DMS 273 (cell line): ENCODE results near the gene ARSB.
"Not testable (repeated sequence)": the region's sequence is repeated elsewhere in the genome, so short reads cannot be mapped to it uniquely, and the experiment has no call there.

Experiments used
- DNase-seq: peaks from one replicate; lab custom pipeline; 2025; ENCODE audit not compliant: unreplicated experiment; lab: John Stamatoyannopoulos, UW

ARSB gene

DNA sequence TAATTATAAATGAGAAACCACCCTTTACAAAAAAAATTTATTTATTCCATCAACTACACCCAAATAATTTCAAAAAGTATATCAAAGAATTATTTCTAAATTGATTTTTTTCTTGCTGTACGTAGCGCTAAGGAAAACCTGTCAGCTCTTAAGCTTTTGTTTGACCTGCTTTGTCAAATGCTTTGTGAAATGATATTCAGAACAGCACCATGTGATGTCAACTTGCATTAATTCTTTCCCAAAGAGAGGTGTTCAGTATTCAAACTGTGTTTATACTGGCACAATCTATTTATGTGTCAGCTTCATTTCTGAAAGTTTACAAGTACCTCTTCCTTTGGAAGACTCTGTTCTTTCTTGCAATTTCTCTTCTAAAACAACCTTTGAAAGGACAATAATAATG is 12.0 kb upstream of the ARSB start:
- DNase-seq: no peak

DNA sequence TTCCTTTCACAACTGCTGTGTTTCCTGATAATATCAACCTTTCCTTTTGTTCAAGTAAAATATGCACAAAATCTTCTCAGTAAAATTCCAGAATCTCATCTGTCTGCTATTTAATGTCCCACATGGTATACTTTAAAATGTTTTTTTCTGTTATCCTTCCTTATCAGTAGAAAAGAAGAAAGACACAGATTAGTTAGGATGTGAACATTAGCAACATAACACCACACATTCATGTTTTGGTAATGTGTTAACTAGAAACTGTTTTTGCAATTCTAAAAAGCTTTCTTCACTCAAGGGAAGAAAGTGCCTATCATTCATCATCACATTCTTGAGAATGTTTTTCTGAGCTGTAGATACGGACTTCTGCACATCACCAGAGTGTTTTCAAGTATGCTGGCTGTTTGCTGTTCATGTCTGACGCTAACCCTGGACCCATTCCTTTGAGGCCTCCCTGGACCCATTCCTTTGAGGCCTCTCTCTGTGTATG is 10.5 kb upstream of the ARSB start:
- no peak for DNase-seq

DNA sequence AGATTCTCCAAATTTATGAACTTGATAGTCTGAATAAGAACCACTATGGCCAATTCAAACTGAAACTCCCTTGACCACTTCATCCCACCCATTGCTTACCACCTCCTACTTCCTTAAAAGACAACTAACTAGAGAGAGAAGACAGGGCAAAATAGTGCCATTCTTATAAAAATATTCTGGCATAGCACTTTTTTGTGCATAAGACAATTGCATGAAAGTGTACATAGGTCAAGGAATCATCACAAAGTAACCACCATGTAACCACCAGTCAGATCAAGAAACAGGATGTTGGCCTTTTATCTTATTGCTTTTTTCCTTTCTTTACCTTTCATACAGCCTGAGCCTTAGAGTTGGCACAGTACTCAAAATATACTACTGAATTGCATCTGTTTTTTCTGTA is 8.1 kb upstream of the ARSB start:
- no peak for DNase-seq

DNA sequence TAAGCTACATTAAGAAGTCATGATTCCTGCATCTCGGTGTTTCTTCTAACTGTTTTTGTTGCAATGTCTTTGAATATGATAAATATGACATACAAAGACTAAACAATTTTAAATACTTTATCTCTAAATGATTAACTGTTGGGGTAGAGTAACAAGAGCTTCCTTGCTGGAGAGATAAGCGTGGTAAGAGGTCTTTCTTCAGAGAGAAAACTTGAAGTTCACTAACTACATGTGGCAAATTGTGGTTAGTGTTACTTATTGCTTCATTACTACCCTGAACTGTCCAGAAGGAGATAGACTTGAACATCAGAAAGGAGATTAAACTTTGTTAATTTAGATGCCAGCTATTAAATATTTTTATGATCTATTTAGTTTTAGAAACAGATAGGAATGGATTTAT is 7.0 kb upstream of the ARSB start:
- no peak for DNase-seq

DNA sequence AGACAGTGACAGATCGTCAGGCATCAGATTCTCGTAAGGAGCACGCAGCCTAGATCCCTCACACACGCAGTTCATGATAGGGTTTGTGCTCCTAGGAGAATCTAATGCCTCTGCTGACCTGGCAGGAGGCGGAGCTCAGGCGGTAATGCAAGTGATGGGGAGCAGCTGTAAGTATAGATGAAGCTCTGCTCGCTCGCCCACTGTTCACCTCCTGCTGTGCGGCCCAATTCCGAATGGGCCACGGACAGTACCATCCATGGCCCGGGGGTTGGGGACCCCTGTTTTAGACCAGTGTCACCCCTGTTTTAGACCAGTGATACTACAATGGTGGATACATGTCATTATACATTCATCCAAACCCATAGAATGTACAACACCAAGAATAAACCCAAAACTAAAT is 4.0 kb upstream of the ARSB start:
- DNase-seq: no peak

DNA sequence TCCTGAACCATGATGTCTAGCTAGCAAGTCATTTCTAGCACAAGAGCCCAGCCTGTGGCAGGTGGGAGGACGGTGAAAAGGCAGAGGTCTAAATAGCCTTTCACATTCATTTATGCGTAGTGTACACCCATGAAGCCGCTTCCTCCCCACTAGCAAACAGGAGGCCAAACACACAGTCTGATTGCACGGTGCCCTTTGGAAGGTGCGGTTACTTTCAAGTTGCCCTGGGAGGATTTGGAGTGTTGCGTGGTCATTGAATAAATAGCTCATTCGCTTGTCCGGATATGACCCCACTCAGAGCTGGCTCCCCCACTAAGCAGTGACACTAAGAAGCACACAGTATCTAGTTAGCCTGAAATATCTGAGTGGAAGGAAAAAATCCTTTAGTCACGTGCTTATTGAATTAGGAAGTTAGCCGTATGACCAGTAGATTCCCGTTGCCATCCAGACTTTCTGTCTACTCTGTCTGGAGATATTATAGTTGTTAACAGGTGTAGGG is 664 bp upstream of the ARSB start:
- peak; percentile 64 for DNase-seq

DNA sequence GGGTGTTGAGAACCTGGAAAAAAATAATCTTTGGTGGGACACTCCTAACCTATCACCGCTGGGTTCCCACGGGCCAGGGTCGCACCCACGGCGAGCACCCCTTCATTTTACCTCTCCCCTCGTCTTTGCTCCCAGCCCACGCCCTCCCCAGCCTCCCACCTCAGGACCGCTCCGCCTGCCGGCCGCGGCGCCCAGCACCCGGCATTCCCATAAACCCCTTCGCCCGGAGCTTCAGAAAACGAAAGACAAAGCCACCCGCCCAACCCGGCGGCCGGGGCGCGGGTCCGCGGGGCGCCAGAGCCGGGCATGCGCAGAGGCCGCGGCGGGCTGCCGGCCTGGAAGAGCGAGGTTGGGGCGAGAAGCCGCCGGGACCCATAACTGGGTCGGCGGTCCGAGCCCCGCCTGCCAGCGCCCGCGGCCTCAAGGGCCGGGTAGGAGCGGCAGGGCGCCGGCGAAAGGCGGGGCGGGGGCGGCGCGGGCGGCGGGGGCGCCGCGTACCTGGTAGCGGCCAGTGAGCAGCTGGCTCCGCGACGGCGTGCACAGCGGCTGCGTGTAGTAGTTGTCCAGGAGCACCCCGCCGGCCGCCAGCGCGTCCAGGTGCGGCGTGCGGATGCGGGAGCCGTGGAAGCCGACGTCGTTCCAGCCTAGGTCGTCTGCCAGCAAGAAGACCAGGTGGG is 533 bp downstream of the ARSB start:
- DNase-seq: peak; percentile 96

DNA sequence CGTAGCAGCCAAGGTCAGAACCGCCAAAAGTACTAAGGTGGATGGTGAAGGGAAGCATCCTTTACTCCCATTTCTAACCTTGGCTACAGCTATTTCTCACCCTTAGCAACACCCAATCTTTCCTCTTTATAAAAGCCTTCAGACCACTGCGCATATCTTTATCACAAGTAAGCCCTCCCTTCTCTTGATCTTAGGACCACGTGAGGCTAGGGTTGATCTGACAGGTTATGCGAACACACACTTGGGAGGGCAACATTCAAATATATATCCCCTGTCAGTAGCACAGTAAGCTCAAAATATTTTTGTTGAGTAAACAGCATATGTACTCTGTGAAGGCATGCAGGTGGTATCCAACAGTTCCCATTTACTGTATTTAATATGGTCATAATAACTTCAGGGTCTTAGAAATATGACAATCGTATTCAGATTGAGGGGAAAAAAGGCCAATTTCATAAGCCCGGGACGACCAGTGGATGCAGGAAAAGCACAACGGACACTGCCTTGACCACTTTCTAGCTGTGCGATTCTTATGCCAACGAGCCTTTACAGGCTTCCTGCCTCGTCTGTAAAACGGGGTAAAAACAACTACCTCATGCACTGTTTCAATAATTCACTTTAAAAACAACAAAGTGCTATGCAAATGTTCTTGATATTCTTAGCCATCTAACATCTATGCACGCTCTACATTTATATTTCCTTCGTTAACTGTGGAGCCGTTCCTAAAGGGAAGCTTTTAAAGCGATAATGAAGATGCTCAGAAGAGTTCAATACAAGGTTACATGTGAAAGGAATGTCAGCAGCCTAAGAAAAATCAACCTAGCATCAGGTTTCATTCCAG is 1.3 kb downstream of the ARSB start:
- DNase-seq: peak; percentile 16

DNA sequence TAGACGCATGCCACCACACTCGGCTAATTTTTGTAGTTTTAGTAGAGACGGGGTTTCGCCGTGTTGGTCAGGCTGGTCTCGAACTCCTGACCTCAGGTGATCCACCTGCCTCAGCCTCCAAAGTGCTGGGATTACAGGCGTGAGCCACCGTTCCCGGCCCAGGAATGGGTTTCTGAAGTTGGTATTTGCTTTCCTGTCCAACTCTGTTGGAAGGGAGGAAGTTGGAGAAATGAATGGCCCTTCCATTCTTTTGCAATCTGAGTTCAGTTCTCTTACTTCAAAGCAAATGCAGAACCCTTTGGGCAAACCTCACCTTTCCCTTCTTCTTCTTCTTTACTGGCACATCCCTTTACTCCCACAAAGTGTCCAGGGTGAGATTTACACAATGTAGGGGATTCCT is 1.9 kb downstream of the ARSB start:
- not testable (repeated sequence) for DNase-seq

DNA sequence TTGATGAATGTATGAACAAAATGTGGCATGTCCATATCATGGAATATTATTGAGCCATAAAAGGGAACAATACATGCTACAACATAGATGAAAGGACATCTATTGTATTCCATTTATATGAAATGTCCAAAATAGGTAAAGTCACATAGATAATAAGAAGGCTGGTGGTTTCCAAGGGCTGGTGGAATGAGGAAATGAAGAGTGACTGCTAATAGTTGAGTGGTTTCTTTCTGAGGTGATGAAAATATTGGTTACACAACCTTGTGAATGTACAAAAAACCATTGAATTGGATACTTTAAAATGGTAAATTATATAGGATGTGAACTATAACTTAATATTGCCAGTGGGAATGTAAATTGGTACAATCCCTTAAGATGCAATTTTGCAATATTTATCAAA is 5.2 kb downstream of the ARSB start:
- no peak for DNase-seq

DNA sequence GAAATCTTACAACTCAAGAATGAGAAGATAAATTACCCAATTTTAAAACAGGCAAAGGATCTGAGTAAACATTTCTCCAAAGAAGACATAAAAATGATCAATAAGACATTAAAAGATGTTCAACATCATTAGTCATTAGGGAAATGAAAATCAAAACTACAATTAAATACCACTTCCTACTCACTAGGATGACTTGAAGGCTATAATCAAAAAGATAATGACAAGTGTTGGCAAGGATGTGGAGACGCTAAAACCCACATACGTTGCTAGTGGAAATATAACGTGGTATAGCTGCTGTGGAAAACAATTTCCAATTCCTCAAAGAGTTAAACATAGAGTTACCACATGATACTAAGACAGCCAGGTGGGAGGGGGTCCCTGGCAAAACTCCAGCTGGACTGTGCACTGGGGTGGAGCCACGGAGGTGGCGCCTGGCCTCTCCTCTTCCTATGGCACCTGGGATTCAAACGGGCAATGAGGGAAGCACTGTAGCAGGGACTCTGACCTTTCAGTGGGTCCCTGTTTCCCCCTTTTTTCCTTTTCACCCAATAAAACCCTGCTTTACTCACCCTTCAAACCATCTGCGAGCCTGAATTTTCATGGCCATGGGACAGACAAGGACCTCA is 5.9 kb downstream of the ARSB start:
- DNase-seq: no peak

DNA sequence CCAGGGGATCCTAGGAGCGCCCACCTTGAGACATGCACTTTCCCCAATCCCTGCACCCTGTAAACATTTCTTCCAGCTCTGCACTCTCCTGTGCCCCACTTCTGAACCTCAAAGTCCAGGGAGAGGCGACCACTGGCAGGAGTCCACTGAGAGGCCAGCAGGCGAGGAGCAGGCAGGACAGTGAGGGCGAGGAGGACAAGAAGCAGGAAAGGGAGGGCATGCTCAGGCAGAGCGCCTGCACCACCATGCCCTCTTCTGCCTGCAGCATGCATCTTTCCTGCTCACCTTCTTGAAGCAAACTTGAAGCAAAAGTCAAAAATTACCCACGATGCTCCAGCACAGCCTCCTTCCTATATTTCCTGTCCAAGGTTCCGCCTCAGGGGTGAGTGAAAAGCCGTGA is 10.1 kb downstream of the ARSB start:
- DNase-seq: no peak

DNA sequence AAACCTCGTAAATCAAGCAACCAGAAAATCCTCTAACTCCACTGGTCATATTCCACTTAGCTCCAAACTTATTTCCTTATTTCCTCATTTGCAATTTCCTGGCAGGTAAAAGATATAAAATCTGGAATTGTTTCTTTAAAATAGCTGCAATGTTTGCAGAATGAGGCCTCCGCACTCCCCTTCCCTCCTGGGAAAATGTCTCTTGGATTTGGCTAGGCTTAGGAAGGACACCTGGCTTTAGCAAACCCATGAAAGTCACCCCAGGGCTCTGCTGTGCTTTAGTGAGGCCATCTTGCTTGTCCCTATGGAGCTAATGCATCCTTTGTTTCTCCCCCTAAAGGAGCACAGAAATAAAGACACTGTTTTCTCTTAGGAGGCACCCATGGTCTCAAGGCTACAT is 10.5 kb downstream of the ARSB start:
- DNase-seq: peak; percentile 29

DNA sequence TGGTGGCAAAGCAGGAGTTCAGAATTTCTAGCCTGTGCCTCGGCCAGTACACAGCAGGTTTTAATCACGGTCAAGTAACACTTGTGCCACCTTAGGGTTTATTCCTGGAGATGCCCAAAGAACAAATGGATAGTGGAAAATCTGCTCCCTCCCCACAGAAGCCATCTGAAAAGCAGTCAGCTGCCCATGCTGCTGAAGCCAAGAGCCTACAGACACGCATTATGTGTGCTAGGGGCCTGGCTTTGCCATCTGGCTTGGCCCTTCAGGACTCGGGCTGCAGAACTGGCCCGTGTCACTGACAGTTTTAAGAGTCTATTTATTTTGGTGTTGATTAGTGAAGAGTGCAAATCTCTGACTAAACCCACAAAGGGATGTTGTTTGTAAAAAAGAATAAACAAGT is 11.1 kb downstream of the ARSB start:
- DNase-seq: peak; percentile 79

DNA sequence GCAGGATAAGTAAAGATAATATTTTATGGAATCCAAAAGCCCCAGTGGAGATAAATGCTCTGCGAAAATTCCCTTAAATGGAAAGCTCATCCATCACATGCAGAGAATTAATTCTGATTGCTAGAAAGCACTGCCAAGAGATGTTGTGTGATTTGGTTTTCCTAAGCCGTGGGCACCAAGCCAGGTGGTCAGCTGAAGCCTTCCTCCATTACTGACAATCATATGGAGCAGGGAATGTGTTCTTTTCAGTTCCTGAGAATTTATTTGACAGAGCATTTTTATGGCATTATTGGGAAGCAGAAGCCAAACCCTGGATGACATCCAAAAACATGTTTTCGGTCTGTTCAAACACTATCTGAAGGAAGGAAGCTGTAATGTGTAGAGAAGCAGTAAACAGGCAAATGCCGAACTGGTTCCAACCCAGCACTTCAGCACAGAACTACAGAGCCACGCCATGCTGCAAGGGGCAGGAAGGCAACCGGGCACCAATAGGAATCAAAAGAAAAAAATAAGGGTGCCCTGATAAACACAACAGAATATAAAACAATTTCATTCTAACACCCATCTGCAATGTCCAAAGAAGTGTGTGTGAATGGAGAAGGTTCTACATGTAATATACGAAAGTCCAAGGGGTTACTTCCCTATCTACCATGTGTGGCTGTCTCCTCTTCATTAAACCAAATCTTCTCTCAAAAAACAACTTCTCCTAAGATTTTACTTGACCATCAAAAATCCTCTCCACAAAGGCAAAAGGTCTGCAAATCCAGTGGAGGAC is 12.3 kb downstream of the ARSB start:
- DNase-seq: peak; percentile 69

DNA sequence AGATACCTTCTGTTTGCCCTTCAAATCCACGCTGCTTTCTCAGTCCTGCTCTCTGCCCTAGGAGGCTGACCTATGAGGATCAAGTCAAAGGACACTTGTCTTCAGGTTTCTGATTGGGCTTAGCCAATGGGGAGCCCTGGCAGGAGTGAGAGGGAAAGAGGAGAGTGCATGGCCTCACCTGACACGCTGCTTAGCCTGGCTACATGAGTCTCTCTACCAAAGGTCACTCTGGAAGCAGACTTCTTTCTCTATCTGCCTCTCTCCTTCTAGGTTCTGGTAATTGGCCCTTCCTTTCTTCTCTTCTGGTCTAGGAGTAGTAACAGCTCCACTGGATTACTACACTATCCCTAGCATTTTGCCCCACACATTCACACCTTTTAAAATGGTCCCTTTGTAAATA is 13.1 kb downstream of the ARSB start:
- peak; percentile 25 for DNase-seq

DNA sequence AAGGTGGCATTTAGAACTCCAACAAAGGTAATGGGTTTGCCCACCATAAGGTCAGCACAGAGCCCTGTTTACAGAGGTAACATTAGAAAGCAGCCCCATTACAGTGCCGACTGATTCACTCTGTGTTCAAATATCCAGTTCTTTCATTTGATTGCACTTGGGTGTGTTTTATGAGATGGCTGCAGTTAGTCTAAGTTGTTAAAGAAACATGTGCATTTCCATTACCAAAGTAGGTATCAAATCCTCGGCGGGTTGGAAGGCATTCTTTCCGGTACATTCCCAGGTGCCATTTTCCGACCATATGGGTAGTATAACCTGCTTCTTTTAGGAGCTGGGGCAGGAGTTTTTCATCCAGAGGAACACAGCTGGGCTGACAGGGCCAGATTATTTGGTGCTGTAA is 16.3 kb downstream of the ARSB start:
- DNase-seq: no peak

DNA sequence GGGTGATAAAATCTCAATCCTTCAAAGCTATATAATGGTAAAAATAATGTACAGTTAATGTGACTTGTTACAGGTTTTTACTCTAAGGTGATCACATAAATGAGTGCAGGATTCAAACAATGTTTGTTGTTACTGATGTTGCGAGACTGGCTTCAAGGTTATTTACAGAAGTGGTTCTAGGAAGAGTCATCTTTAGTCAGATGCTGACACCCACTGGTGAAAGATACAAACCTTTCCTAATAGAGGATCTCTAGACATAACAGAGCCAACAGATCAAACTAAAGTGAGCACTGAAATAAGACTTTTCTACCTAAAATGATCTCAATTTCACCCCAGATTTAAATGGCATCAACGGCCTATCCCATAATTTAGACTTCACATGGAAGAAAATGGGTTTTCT is 20.2 kb downstream of the ARSB start:
- DNase-seq: peak; percentile 76

DNA sequence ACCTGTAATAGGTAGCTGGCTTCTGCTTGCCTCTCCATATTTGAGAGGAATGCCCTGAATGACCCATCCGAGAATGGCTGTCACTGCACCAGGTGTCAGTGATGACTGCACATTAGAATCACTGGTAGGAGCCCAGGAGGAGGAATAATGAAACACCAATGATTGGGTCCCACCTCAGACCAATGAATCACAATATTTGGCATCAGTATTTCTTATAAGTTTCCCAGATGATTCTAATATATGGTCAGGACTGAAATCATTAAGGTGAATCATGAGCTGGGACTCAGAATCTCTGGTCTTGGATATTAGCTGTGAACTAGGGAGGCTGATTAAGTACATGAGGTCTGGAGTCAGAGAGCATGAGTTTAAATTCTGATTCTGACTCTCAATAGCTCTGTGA is 23.4 kb downstream of the ARSB start:
- no peak for DNase-seq

DNA sequence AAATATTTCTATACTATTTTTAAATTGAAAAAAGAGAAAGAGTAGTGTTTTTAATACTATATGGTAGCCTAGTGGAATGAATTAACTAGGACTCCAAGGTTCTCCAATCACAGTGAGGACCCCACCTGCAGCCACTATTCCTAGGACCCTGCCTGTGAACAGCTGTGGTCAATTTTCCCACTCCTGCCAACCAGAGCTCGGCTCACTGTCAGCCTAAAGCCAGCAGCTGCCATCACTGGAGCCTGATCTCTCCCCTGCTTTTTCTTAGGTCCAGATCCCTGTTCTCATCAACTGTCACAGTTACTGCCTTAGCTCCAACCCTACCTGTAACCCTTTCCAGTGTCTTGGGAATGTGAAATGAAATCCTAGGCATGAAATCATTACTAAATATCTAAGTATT is 25.3 kb downstream of the ARSB start:
- DNase-seq: peak; percentile 31
